Measurements from ENCODE around the gene WWP2.
"Not testable (repeated sequence)": the region's sequence is repeated elsewhere in the genome, so short reads cannot be mapped to it uniquely, and the experiment has no call there.

DNA sequence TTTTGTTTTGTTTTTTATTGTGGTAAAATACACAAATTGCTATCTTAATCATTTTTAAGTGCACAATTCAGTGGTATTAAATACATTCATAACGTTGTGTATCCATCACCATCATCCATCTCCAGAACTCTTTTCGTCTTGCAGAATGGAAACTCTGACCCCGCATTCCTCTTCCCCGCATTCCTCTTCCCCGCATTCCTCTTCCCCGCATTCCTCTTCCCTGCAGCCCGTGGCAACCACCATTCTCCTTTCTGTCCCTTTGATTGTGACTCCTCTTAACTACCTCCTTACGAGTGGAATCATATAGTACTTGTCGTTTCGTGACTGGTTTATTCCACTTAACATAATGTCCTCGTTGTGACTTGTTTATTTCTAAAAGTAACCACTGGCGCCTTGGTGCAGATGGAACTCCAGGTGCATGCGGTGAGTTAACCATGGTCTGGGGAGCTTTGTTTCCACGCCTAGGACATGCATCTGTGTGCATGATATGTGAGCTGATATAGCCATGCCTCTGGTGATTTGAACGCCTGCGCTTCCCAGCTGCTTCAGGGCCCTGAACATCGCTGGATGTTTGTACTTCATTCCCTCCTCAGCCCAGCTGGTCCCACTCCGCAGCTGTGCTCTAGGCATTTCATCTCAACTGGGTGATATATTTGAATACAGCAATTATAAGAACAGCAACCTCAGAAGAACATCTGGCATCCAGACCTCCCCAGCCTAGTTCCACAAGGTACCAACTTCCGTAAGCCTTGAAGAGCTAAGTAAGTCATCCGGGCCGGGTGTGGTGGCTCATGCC lies 181.3 kb downstream of the WWP2 start:
- TF ChIP-seq, protein P1, sequence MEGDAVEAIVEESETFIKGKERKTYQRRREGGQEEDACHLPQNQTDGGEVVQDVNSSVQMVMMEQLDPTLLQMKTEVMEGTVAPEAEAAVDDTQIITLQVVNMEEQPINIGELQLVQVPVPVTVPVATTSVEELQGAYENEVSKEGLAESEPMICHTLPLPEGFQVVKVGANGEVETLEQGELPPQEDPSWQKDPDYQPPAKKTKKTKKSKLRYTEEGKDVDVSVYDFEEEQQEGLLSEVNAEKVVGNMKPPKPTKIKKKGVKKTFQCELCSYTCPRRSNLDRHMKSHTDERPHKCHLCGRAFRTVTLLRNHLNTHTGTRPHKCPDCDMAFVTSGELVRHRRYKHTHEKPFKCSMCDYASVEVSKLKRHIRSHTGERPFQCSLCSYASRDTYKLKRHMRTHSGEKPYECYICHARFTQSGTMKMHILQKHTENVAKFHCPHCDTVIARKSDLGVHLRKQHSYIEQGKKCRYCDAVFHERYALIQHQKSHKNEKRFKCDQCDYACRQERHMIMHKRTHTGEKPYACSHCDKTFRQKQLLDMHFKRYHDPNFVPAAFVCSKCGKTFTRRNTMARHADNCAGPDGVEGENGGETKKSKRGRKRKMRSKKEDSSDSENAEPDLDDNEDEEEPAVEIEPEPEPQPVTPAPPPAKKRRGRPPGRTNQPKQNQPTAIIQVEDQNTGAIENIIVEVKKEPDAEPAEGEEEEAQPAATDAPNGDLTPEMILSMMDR (optimal IDR thresholded peaks at IDR 0.05 in 1 of 3, IDR thresholded peaks at IDR 0.05 in 1 of 3, conservative IDR thresholded peaks at IDR 0.05 in 1 of 3; ENCODE audit: extremely low read depth in 1 of 3, insufficient read depth in 2 of 3, low read length in 3 of 3) = not testable (repeated sequence)
- not testable (repeated sequence) for TF ChIP-seq EZH2 (IDR thresholded peaks at IDR 0.05; ENCODE audit: low read length)

All from keratinocyte (primary cell).